ENCODE data around the gene XPNPEP1. TPM values are rescaled to one million over a fixed set of nuclear protein-coding genes. Genes with fewer than 3 reads are reported as not detected.
A peak's percentile ranks its signal among the peaks of the same experiment; 100 is the strongest.

XPNPEP1 gene
- total and polyA plus RNA-seq, 7 experiments from 2014 or later, result 15.7 to 100 (median 45.4) TPM

DNA sequence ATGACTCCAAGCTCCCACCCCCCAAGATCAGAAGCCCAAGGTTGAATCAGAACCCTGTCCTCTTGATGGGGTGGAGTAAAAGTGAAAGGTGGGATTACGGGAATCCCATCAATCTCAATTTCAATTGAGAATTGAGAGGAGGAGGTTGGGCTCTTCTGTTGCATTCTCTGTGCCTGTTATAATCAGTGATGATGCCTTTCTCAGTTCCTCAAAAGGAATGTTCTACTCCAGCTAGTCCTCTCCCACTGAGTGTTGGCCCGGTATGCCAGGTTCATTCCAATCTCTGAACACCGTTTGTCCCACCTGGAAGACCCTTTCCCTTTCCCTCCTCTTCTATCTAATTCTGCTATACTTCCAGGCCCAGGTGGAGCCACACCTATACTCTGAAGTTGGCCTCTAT lies 17.2 kb upstream of the XPNPEP1 start:
- Mint-ChIP-seq H3K36me3 (no peaks in the 10 kb centered on the region), H3K4me3 (no peak overlapping the region), H3K27me3 (no peaks in the 10 kb centered on the region), H3K9me3 (peaks cover 0 to 2% (median 0%) of the 10 kb centered on the region in 11 donors), H3K27ac (peak overlapping the region in 4 of 9 donors; percentile 36 to 77 (median 67)), H3K4me1 (peaks cover 11 to 64% (median 54%) of the 10 kb centered on the region in 7 donors)
- no peak for DNase-seq
- no peak for ATAC-seq
- intact Hi-C loops (cut with micrococcal nuclease), result no loop called here
- H3K4me1 ChIP-seq (ENCODE audit: control insufficient read depth in 2 of 2, insufficient read depth in 2 of 2, low read length in 2 of 2), result peaks cover 7 to 37% of the 10 kb centered on the region in 2 donors
- POLR2A ChIA-PET, result interaction anchor here (0.7 to 1.5 kb wide), 2 partner anchors 13 to 30 kb away, joined by 4 to 7 read pairs; no protein-coding TSS in a partner anchor
- CTCF ChIA-PET, result interaction anchor here (1.3 to 1.6 kb wide), 2 partner anchors 9 to 54 kb away, joined by 3 to 4 read pairs; no protein-coding TSS in a partner anchor
- H3K27me3 ChIP-seq (ENCODE audit: control insufficient read depth in 2 of 2, insufficient read depth in 2 of 2, low read length in 2 of 2), result no peaks in the 10 kb centered on the region
- no peak overlapping the region for H3K27ac ChIP-seq (ENCODE audit: low read depth, low read length)
- no peaks in the 10 kb centered on the region for H3K36me3 ChIP-seq (ENCODE audit: control insufficient read depth in 2 of 3, insufficient read depth in 3 of 3, low read length in 3 of 3)
- H3K9me3 ChIP-seq (ENCODE audit: control insufficient read depth in 2 of 3, low read length in 3 of 3), result no peaks in the 10 kb centered on the region
- H3K4me3 ChIP-seq (ENCODE audit: low read length), result no peak overlapping the region

DNA sequence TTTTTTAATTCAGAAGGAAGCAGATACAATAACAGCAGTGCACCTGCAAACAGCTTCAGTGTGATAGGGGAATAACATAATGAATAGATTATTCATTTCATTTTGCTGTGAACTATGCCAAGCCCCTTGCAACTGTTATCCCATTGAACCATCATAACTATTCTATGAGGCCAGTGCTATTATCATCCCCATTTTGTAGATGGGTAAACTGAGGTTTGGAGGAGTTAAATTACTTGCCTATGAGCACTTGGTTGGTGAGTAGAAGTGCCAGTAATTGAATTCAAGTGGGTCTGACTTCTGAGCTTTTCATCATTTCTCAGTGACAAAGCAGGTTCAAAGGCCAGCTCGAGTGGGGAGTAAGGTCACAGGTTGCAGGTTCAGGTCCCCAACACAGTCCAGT lies 16.8 kb upstream of the XPNPEP1 start:
- Histone ChIP-seq H3K9me3 (ENCODE audit: control insufficient read depth in 2 of 3, low read length in 3 of 3) (no peaks in the 10 kb centered on the region), H3K27me3 (ENCODE audit: control insufficient read depth in 2 of 2, insufficient read depth in 2 of 2, low read length in 2 of 2) (no peaks in the 10 kb centered on the region), H3K4me3 (ENCODE audit: low read length) (no peak overlapping the region), H3K36me3 (ENCODE audit: control insufficient read depth in 2 of 3, insufficient read depth in 3 of 3, low read length in 3 of 3) (no peaks in the 10 kb centered on the region), H3K4me1 (ENCODE audit: control insufficient read depth in 2 of 2, insufficient read depth in 2 of 2, low read length in 2 of 2) (peaks cover 11 to 41% of the 10 kb centered on the region in 2 donors), H3K27ac (ENCODE audit: low read depth, low read length) (no peak overlapping the region)
- Mint-ChIP-seq H3K27ac (peak overlapping the region in 2 of 9 donors; percentile 36 to 77), H3K9me3 (peaks cover 0 to 2% (median 0%) of the 10 kb centered on the region in 11 donors), H3K4me1 (peaks cover 15 to 69% (median 59%) of the 10 kb centered on the region in 7 donors), H3K4me3 (no peak overlapping the region), H3K27me3 (no peaks in the 10 kb centered on the region), H3K36me3 (no peaks in the 10 kb centered on the region)
- ChIA-PET CTCF (interaction anchor here (1.3 to 1.6 kb wide), 3 partner anchors 10 to 53 kb away, joined by 3 to 4 read pairs (median 3); no protein-coding TSS in a partner anchor), POLR2A (interaction anchor here (0.7 to 1.5 kb wide), 3 partner anchors 13 to 30 kb away, joined by 3 to 7 read pairs (median 4); no protein-coding TSS in a partner anchor)
- ATAC-seq (no peak), DNase-seq (no peak)
- intact Hi-C loops (cut with micrococcal nuclease), result no loop called here

DNA sequence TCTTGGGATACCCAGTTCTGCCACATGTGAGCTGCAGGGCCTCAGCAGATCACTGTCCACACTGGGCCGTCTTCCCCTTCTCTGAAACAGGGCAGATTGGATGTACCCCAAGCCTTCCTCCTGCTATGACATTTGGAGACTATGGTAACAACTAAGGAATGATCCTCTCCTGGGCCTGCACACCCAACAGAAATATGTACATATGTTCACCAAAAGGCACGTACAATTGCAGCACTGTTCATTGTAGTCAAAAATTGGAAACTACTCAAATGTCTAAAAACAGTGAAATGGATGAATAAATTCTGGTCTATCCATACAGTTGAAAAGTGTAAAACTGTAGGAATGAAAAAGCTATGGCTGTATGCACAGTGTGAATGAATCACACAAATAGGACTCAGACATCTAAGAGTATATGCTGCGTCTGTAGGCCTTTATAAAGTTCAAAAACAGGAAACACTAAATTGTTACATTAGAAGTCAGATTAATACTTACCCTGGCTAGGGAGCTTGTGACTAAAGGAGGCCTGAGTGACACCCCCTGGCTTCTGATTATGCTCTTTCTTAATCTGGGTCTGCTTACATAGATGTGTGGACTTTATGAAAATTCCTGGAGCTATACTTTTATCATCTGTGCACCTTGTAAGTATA lies 16.1 kb upstream of the XPNPEP1 start:
- CTCF ChIA-PET, result interaction anchor here (0.5 to 1.6 kb wide), 5 partner anchors 10 to 53 kb away, joined by 3 to 4 read pairs (median 3); no protein-coding TSS in a partner anchor
- Mint-ChIP-seq H3K36me3 (no peaks in the 10 kb centered on the region), H3K27me3 (no peaks in the 10 kb centered on the region), H3K4me1 (peaks cover 22 to 75% (median 65%) of the 10 kb centered on the region in 7 donors), H3K4me3 (peak overlapping the region in 8 of 10 donors; percentile 19 to 66 (median 40)), H3K9me3 (peaks cover 0 to 2% (median 0%) of the 10 kb centered on the region in 11 donors), H3K27ac (peak overlapping the region in 8 of 9 donors; percentile 38 to 93 (median 70))
- H3K4me1 ChIP-seq (ENCODE audit: control insufficient read depth in 2 of 2, insufficient read depth in 2 of 2, low read length in 2 of 2), result peaks cover 18 to 48% of the 10 kb centered on the region in 2 donors
- POLR2A ChIA-PET, result interaction anchor here (0.7 to 1.5 kb wide), 4 partner anchors 12 to 55 kb away, joined by 3 to 7 read pairs (median 4); no protein-coding TSS in a partner anchor
- H3K27me3 ChIP-seq (ENCODE audit: control insufficient read depth in 2 of 2, insufficient read depth in 2 of 2, low read length in 2 of 2), result no peaks in the 10 kb centered on the region
- H3K27ac ChIP-seq (ENCODE audit: low read depth, low read length), result no peak overlapping the region
- intact Hi-C loops (cut with micrococcal nuclease), result no loop called here
- DNase-seq (no peak), ATAC-seq (no peak)
- H3K4me3 ChIP-seq (ENCODE audit: low read length), result no peak overlapping the region
- H3K9me3 ChIP-seq (ENCODE audit: control insufficient read depth in 2 of 3, low read length in 3 of 3), result no peaks in the 10 kb centered on the region
- no peaks in the 10 kb centered on the region for H3K36me3 ChIP-seq (ENCODE audit: control insufficient read depth in 2 of 3, insufficient read depth in 3 of 3, low read length in 3 of 3)

DNA sequence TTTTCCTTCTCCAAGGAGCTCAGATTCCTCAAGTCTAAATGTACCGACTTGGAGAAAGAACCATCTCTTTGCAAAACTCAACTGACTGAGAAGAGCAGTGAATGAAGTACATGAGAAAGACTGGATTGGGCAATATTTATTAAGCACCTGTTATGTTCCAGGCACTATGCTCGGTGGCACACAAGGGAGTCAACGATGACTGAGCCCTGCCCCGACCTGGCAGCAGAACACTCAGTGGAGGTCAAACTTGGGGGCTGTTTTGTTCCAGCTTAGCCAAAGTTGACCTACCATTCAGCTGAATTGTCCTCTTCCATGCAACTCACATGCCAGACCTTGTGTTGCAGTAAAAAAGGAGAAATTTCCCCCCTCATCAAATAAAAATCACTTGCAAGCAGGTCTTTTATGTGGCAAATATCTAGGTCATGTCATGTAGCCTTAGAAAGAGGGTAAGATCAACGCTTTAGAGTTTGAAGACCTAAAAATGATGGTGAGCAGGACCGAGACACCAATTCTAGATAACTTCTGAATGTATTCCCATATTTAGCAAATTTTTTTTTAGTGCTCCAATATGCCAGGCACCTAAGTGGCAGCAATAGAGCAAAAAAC lies 14.3 kb upstream of the XPNPEP1 start:
- CTCF ChIA-PET, result no interaction called here
- peaks cover 32 to 94% (median 83%) of the 10 kb centered on the region in 7 donors for H3K4me1 Mint-ChIP-seq
- H3K4me3 ChIP-seq (ENCODE audit: low read length), result no peak overlapping the region
- POLR2A ChIA-PET, result interaction anchor here (0.7 to 1.6 kb wide), 6 partner anchors 9 to 102 kb away, joined by 3 to 4 read pairs (median 3); partner anchors contain the start of gene ADD3
- H3K27me3 Mint-ChIP-seq, result no peaks in the 10 kb centered on the region
- H3K27me3 ChIP-seq (ENCODE audit: control insufficient read depth in 2 of 2, insufficient read depth in 2 of 2, low read length in 2 of 2), result no peaks in the 10 kb centered on the region
- no peaks in the 10 kb centered on the region for H3K36me3 Mint-ChIP-seq
- H3K9me3 Mint-ChIP-seq, result peaks cover 0 to 2% (median 0%) of the 10 kb centered on the region in 11 donors
- ATAC-seq (no peak), DNase-seq (peak in 1 of 9 donors; percentile 9)
- peaks cover 35 to 58% of the 10 kb centered on the region in 2 donors for H3K4me1 ChIP-seq (ENCODE audit: control insufficient read depth in 2 of 2, insufficient read depth in 2 of 2, low read length in 2 of 2)
- peak overlapping the region in 8 of 9 donors; percentile 35 to 93 (median 80) for H3K27ac Mint-ChIP-seq
- H3K4me3 Mint-ChIP-seq, result peak overlapping the region in 8 of 10 donors; percentile 8 to 59 (median 45)
- H3K36me3 ChIP-seq (ENCODE audit: control insufficient read depth in 2 of 3, insufficient read depth in 3 of 3, low read length in 3 of 3), result no peaks in the 10 kb centered on the region
- intact Hi-C loops (cut with micrococcal nuclease), result no loop called here
- no peaks in the 10 kb centered on the region for H3K9me3 ChIP-seq (ENCODE audit: control insufficient read depth in 2 of 3, low read length in 3 of 3)
- no peak overlapping the region for H3K27ac ChIP-seq (ENCODE audit: low read depth, low read length)

DNA sequence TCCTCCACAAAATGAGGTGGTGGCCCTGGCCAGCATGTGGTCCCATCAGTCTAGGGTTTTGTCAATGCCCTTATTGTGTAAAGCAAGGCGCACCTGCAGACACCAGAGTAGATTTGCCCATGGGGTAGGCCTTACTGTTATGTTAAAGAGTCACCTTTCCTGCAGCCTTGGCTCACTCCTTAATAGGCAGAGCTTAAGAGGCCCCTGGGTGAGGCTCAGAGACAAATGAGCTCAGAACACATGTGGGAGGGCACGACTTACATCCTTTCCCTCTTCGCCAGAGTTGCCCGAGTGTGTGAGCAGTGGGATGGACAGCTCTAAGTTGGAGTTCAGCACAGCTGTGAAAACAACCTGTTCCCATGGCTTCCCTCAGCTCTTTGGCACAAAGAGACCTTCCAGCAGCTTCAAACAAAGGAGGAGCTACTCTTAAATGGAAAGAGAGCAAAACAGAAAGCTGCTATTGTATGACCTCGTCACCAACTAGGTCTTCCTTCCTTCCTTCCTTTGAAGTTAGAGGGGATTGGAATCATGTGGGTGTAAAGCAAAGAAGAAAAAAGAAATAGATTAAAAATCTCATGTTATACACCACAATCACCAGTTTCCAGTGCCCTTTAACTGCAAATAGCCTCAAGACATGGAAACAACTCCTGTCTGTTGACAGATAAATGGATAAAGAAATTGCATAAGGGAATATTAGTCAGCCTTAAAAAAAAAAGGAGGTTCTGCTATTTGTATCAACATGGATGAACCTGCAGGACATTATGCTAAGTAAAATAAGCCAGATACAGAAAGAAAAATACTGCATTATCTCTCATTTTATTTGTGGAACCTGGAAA lies 11.9 kb upstream of the XPNPEP1 start:
- DNase-seq, result peak in 8 of 9 donors; percentile 23 to 54 (median 46)
- peaks cover 0 to 8% (median 0%) of the 10 kb centered on the region in 5 donors for H3K27me3 Mint-ChIP-seq
- no peaks in the 10 kb centered on the region for H3K36me3 Mint-ChIP-seq
- H3K4me3 Mint-ChIP-seq, result peak overlapping the region; percentile 72 to 97 (median 87)
- Histone ChIP-seq H3K4me1 (ENCODE audit: control insufficient read depth in 2 of 2, insufficient read depth in 2 of 2, low read length in 2 of 2) (peaks cover 36 to 56% of the 10 kb centered on the region in 2 donors), H3K36me3 (ENCODE audit: control insufficient read depth in 2 of 3, insufficient read depth in 3 of 3, low read length in 3 of 3) (no peaks in the 10 kb centered on the region), H3K27me3 (ENCODE audit: control insufficient read depth in 2 of 2, insufficient read depth in 2 of 2, low read length in 2 of 2) (no peaks in the 10 kb centered on the region), H3K4me3 (ENCODE audit: low read length) (peak overlapping the region; percentile 33), H3K27ac (ENCODE audit: low read depth, low read length) (peak overlapping the region; percentile 64), H3K9me3 (ENCODE audit: control insufficient read depth in 2 of 3, low read length in 3 of 3) (no peaks in the 10 kb centered on the region)
- peak overlapping the region; percentile 88 to 99 (median 96) for H3K27ac Mint-ChIP-seq
- ChIA-PET CTCF (interaction anchor here (0.9 to 1.8 kb wide), 7 partner anchors 22 to 203 kb away, joined by 3 to 5 read pairs (median 4); no protein-coding TSS in a partner anchor), POLR2A (interaction anchor here (0.7 to 2.8 kb wide), 8 partner anchors 10 to 273 kb away, joined by 3 to 16 read pairs (median 3); partner anchors contain the start of gene XPNPEP1)
- peaks cover 33 to 83% (median 71%) of the 10 kb centered on the region in 7 donors for H3K4me1 Mint-ChIP-seq
- peaks cover 0 to 2% (median 0%) of the 10 kb centered on the region in 11 donors for H3K9me3 Mint-ChIP-seq
- peak; percentile 47 for ATAC-seq
- intact Hi-C loops (cut with micrococcal nuclease), result loop anchor here in 1 of 2 donors (1.0 to 2.0 kb wide), 5 partner anchors 12 to 75 kb away; partner anchors contain the start of gene XPNPEP1

Data from naive thymus-derived CD4-positive, alpha-beta T cell (primary cell).